HL-60/S4 (cell line): ENCODE data around the gene ZNF783.
"Not testable (repeated sequence)": the region's sequence is repeated elsewhere in the genome, so short reads cannot be mapped to it uniquely, and the experiment has no call there.

ENCODE experiments used
- in situ Hi-C: fragments of 300-500 bp; cut with MboI; formaldehyde crosslinking; loops from 2 replicates; pipeline ENCODE4 v1.14.3; 2022; ENCODE audit warnings: low sequenced_read_pairs

Gene ZNF783

GRCh38 chr7:149329265-149329664, 67.3 kb downstream of the ZNF783 start:
- in situ Hi-C loops: no loop called here

- in situ Hi-C loops: no loop called here
Observed at GRCh38 chr7:149329766-149330334, 67.9 kb downstream of the ZNF783 start.

- in situ Hi-C loops: no loop called here
Observed at GRCh38 chr7:149330914-149331567, 69.0 kb downstream of the ZNF783 start.

- in situ Hi-C loops: not testable (repeated sequence)
Observed at GRCh38 chr7:149332602-149333320, 70.8 kb downstream of the ZNF783 start.

- in situ Hi-C loops: no loop called here
Observed at GRCh38 chr7:149333321-149333717, 71.3 kb downstream of the ZNF783 start.

GRCh38 chr7:149334219-149334618, 72.2 kb downstream of the ZNF783 start:
- in situ Hi-C loops: no loop called here
